GM18951 (cell line): ENCODE results near the gene SCLY.

Experiments used
- POLR2A ChIP-seq: IDR thresholded peaks from 4 replicates; pipeline ENCODE4 v1.6.1; 2011; ENCODE audit warnings: mild to moderate bottlenecking; ENCODE audit not compliant: insufficient read length, insufficient read depth; ENCODE audit errors: extremely low read depth
- in situ Hi-C: fragments of 300-500 bp; cut with MboI; formaldehyde crosslinking; loops from one replicate; pipeline ENCODE4 v1.12.0; 2022; ENCODE audit warnings: low sequenced_read_pairs, mixed read lengths, inconsistent platforms; ENCODE audit not compliant: unreplicated experiment

The SCLY gene

DNA sequence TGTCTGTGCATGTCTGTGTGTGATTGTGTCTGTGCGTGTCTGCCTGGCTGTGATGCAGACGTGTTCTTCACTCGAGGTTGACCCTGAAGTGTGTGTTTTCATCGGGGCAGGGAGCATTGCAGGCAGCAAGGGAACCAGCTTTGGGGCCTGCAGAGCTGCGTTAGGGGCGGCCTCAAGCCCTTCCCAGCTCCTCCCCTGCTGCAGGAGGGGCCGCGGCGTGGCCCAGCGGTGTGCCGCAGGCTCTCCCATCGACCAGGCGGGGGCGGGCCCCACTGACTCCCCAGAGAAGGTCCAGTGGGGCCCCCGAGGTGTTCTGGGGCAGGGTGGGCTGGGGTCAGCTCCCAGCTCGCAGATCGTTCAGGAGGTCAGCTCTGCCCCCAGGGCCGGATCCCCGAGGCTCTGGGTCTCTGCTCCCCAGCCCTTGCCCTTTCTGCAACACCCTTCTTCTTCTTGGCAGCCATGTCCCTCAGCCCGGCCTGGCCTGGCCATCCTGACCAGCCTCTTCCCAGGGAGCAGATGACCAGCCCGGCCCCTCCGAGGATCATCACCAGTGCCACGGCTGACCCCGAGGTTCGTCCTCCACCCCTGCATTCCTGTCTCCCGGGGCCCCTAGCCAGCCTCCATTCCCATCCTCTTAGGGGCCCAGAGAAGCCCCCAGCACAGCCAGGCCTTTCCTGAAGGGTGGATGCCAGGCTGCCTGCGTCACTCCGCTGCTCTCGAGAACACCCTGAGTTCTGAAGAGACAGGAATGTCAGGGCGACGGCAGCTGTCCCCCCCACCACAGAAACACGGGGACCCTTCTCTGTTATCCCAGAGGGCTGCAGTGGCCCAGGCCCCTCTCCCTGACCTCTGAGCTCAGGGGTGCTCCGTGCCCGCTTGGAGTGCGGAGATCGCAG, 66.6 kb downstream of the SCLY start:
- in situ Hi-C loops: no loop called here
- no peak for TF ChIP-seq POLR2A

DNA sequence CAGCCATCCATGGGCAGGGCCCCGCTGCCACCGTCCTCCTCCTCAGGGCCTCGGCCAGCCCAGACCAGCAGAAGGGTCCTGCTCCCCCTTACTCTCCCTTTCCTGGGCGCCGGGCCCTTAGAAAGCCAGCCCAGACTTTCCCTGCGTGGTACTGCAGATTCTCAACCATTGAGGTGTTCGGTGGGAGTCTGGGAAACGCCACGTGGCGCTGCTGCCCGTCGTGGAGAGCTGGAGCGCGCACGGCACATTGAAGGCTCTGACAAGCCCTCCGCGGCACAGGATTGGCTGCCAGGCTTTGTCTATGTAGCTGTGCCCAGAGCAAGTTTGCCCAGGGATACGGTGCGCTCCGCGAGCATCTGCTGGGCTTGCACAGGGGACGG, 67.2 kb downstream of the SCLY start:
- no peak for TF ChIP-seq POLR2A
- in situ Hi-C loops: no loop called here

- no peak for TF ChIP-seq POLR2A
- in situ Hi-C loops: no loop called here
These were observed 67.8 kb downstream of the SCLY start for GRCh38 chr2:238128534-238129001.

GRCh38 chr2:238129166-238130010, 68.6 kb downstream of the SCLY start:
- in situ Hi-C loops: no loop called here
- TF ChIP-seq POLR2A: no peak

- in situ Hi-C loops: no loop called here
- TF ChIP-seq POLR2A: no peak
These were observed 69.4 kb downstream of the SCLY start for GRCh38 chr2:238130111-238130695.

- TF ChIP-seq POLR2A: no peak
- in situ Hi-C loops: no loop called here
These were observed 70.2 kb downstream of the SCLY start for GRCh38 chr2:238130696-238131628.

- TF ChIP-seq POLR2A: no peak
These were observed 71.1 kb downstream of the SCLY start for GRCh38 chr2:238131761-238132462.

DNA sequence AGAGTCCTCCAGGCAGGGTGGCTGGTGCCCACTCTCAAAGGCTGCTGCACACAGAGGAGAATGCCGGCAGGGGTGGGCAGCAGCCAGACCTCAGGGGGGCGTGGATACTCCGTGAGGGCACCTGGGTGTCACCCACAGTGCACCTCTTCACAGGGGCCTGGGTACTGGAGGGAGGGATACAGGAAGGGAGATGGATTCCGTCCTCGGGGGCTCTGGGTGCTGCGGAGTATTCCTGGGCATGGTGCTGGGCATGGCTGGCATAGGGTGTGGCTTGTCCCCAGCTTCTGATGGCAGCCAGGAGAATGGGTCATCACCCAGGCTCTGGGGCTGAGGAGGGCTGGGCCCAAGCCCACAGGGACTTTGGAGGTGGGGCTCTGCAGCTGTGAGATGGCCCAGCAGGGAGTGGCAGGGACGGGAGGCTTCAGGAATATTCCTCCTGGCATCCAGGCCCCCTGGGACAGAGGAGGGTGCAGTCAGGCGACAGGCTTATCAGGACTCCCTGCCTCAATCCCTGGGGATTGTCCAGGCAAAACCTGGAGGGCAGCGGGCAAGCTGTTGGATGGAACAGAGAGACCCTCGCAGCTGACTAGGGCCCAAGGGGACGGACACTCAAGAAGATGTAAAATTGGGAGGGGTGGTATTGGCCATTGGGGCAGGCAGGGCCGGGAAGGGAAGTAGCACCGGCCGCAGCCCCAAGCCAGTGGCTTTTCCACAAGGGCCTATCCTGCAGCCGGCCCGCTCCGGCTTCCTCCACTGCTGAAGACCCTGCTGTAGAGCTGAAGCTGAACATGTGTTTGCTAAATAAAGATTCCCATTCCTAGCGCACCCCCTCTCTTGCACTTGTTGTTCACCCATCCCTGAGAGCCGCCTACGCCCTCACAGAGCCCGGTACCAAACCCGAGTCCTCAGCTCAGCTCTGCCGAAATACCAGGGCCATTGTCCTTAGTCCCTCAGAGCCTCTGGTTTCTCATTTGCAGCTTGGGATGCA, 72.0 kb downstream of the SCLY start:
- in situ Hi-C loops: no loop called here

More at GRCh38 chr2:238131761-238132462, 71.1 kb downstream of the SCLY start:
- in situ Hi-C loops: no loop called here

DNA sequence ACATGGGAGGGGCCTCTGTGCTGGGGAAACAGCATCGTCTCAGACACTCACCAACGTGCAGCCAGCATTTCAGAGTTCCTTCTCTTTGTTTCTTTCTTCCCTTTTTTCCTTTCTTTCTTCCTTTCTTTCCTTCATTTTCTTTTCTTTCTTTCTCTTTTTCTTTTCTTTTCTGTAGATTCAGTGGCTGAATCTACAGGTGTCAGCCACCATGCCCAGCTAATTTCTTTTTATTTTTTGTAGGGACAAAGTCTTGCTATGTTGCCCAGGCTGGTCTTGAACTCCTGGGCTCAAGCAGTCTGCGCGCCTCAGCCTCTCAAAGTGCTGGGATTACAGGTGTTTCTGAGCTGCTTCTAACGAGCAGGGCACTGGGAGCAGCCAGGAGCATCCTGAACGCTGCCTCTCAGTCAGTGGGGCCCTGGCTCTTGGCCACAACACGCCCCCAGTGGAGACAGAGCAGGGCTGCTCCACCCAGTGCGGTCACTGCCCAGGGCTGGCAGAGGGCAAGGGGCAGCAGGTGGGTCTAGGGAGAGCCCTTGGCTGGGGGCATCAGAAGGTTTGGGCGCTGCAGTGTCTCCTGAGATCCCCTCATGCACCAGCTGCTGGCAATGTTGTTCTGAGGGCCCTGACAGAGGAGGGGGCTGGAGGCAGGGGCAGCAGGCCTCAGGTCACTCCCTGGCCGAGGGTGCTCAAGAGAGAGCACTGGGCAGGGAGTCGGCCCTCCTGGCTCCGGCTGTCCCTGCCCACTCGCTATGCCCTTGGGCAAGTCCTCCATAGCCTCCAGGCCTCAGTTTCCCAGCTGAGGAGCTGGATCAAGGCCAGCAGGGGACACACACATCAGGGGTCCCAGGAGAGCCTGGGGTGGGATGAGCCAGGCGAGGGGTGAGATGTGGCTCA, 72.9 kb downstream of the SCLY start:
- in situ Hi-C loops: no loop called here
- no peak for TF ChIP-seq POLR2A

More for the DNA sequence above, 72.0 kb downstream of the SCLY start:
- TF ChIP-seq POLR2A: no peak

GRCh38 chr2:238134393-238134785, 73.6 kb downstream of the SCLY start:
- in situ Hi-C loops: no loop called here
- no peak for TF ChIP-seq POLR2A
